Measurements from ENCODE around the gene RXFP2. TPM values are rescaled to one million over a fixed set of nuclear protein-coding genes. Genes with fewer than 3 reads are reported as not detected.

Gene RXFP2
- polyA plus RNA-seq, 1 donor (not counting 4 experiments of a cell fraction or from before 2014, with no cell fraction given): not detected

GRCh38 chr13:31801088-31801487, 61.8 kb downstream of the RXFP2 start:
- Histone ChIP-seq H3K9ac (ENCODE audit: control insufficient read depth, extremely low read depth, insufficient read depth, low read length) (no peak overlapping the region), H3K4me3 (ENCODE audit: control insufficient read depth in 2 of 3, extremely low read depth in 1 of 3, insufficient read depth in 2 of 3, low read depth in 1 of 3, low read length in 3 of 3) (no peak overlapping the region), H3K4me1 (ENCODE audit: control insufficient read depth, extremely low read depth, insufficient read depth, low read length) (no peaks in the 10 kb centered on the region), H3K9me3 (ENCODE audit: control insufficient read depth, low read depth, low read length) (no peaks in the 10 kb centered on the region), H3K79me2 (ENCODE audit: control insufficient read depth, insufficient read depth, low read length) (no peaks in the 10 kb centered on the region), H2AFZ (ENCODE audit: control insufficient read depth, low read length) (no peak overlapping the region), H3K27ac (ENCODE audit: control insufficient read depth, insufficient read depth, low read length) (no peak overlapping the region), H3K4me2 (ENCODE audit: control insufficient read depth, extremely low read depth, insufficient read depth, low read depth, low read length) (no peak overlapping the region), H4K20me1 (ENCODE audit: control insufficient read depth, extremely low read depth, insufficient read depth, low read length) (no peaks in the 10 kb centered on the region), H3K36me3 (ENCODE audit: control insufficient read depth in 2 of 2, extremely low read depth in 1 of 2, insufficient read depth in 2 of 2, low read length in 2 of 2) (no peaks in the 10 kb centered on the region), H3K9me1 (ENCODE audit: control insufficient read depth, extremely low read depth, insufficient read depth, low read length) (no peaks in the 10 kb centered on the region), H3K27me3 (ENCODE audit: control insufficient read depth, extremely low read depth, insufficient read depth, low read length) (no peaks in the 10 kb centered on the region)
- no peak for DNase-seq (ENCODE audit: low read depth, low spot score)
- dilution Hi-C loops (cut with MboI; ENCODE audit: extremely low pct_ligation_motif_present, low sequenced_read_pairs): no loop called here
- FAIRE-seq: no peak
- TF ChIP-seq EZH2 (IDR thresholded peaks at IDR 0.05; ENCODE audit: low read length) (no peak), CTCF (optimal IDR thresholded peaks at IDR 0.05 in 1 of 3, IDR thresholded peaks at IDR 0.05 in 1 of 3, conservative IDR thresholded peaks at IDR 0.05 in 1 of 3; ENCODE audit: extremely low read depth in 1 of 3, insufficient read depth in 2 of 3, low read length in 3 of 3) (no peak)

- Histone ChIP-seq H3K4me1 (ENCODE audit: control insufficient read depth, extremely low read depth, insufficient read depth, low read length) (no peaks in the 10 kb centered on the region), H3K9me3 (ENCODE audit: control insufficient read depth, low read depth, low read length) (no peaks in the 10 kb centered on the region), H3K27ac (ENCODE audit: control insufficient read depth, insufficient read depth, low read length) (no peak overlapping the region), H4K20me1 (ENCODE audit: control insufficient read depth, extremely low read depth, insufficient read depth, low read length) (no peaks in the 10 kb centered on the region), H3K4me2 (ENCODE audit: control insufficient read depth, extremely low read depth, insufficient read depth, low read depth, low read length) (no peak overlapping the region), H2AFZ (ENCODE audit: control insufficient read depth, low read length) (no peak overlapping the region), H3K4me3 (ENCODE audit: control insufficient read depth in 2 of 3, extremely low read depth in 1 of 3, insufficient read depth in 2 of 3, low read depth in 1 of 3, low read length in 3 of 3) (no peak overlapping the region), H3K9me1 (ENCODE audit: control insufficient read depth, extremely low read depth, insufficient read depth, low read length) (no peaks in the 10 kb centered on the region), H3K27me3 (ENCODE audit: control insufficient read depth, extremely low read depth, insufficient read depth, low read length) (no peaks in the 10 kb centered on the region), H3K36me3 (ENCODE audit: control insufficient read depth in 2 of 2, extremely low read depth in 1 of 2, insufficient read depth in 2 of 2, low read length in 2 of 2) (no peaks in the 10 kb centered on the region), H3K79me2 (ENCODE audit: control insufficient read depth, insufficient read depth, low read length) (no peaks in the 10 kb centered on the region), H3K9ac (ENCODE audit: control insufficient read depth, extremely low read depth, insufficient read depth, low read length) (no peak overlapping the region)
- FAIRE-seq: no peak
- no peak for DNase-seq (ENCODE audit: low read depth, low spot score)
- dilution Hi-C loops (cut with MboI; ENCODE audit: extremely low pct_ligation_motif_present, low sequenced_read_pairs): no loop called here
- TF ChIP-seq EZH2 (IDR thresholded peaks at IDR 0.05; ENCODE audit: low read length) (no peak), CTCF (optimal IDR thresholded peaks at IDR 0.05 in 1 of 3, IDR thresholded peaks at IDR 0.05 in 1 of 3, conservative IDR thresholded peaks at IDR 0.05 in 1 of 3; ENCODE audit: extremely low read depth in 1 of 3, insufficient read depth in 2 of 3, low read length in 3 of 3) (no peak)
Observed at GRCh38 chr13:31803311-31803710, 64.0 kb downstream of the RXFP2 start.

Measured in keratinocyte (primary cell).